Measurements from ENCODE around the gene ZNRF1. TPM values are rescaled to one million over a fixed set of nuclear protein-coding genes. Genes with fewer than 3 reads are reported as not detected.

ZNRF1 gene
- total and polyA plus RNA-seq, 2 of the 13 experiments (the other 11 are each of a cell fraction or from before 2014, with no cell fraction given) = 43.9 to 58.7 TPM

DNA sequence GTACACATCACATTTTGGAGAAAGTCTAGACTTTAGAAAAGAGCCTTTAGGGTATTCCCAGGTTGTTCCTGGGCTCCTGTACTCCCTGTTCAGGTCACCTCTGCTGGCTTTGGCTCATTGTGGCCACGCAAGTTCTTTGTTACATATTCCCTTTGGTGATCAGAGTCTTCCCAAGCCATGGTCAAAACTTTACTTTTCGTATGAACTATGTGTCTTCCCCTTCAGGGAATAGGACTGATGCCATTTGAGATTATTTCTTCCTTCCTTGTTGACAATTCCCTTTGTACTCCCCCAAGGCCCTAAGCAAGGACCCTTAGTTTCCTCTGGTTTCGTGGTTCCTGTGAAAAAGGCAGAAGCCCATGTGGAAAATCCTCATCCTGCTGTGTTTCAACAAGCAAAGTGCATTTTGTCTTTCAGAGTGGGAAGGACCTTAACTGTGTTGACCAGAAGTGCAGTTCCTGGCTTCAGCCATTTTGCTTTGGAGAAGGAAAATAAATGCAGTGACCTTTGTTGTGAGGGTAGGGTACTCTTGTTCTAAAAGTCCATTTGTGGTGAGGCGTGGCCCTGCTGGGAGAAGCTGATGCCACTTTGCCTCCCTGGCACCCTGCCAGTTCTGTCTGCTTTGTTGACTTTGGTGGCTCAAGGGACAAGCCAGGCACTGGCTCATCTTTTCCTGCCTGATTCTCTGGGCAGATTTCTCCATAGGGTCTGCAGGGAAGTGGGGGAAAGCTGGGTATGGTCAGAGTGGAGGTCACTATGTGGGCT, 55.1 kb downstream of the ZNRF1 start (continued):
- peak; percentile 12; the same call in 1 of the 2 replicates for TF ChIP-seq ZNF430 (CRISPR knock-in tag; IDR thresholded peaks at IDR 0.05)
- no peak for TF ChIP-seq ZNF484 (CRISPR knock-in tag; IDR thresholded peaks at IDR 0.05; ENCODE audit: borderline replicate concordance, low read depth)
- TF ChIP-seq NR2F1 (CRISPR knock-in tag; IDR thresholded peaks at IDR 0.05) = 0 out of 4 replicates have a peak, but pooled peaks of 1 of the 2 experiments have one; percentile 56
- TF ChIP-seq MLXIP (CRISPR knock-in tag; IDR thresholded peaks at IDR 0.05; ENCODE audit: borderline replicate concordance) = no peak
- TF ChIP-seq ZNF746 (CRISPR knock-in tag; IDR thresholded peaks at IDR 0.05) = no peak; the same call in 1 of the 2 replicates
- no peak for TF ChIP-seq FLYWCH1 (CRISPR knock-in tag; IDR thresholded peaks at IDR 0.05)
- 0 out of 2 replicates have a peak, but pooled peaks have one; percentile 40 for TF ChIP-seq SMYD3 (CRISPR knock-in tag; IDR thresholded peaks at IDR 0.05)
- TF ChIP-seq ZNF605 (CRISPR knock-in tag; IDR thresholded peaks at IDR 0.05) = no peak
- TF ChIP-seq, protein P1, sequence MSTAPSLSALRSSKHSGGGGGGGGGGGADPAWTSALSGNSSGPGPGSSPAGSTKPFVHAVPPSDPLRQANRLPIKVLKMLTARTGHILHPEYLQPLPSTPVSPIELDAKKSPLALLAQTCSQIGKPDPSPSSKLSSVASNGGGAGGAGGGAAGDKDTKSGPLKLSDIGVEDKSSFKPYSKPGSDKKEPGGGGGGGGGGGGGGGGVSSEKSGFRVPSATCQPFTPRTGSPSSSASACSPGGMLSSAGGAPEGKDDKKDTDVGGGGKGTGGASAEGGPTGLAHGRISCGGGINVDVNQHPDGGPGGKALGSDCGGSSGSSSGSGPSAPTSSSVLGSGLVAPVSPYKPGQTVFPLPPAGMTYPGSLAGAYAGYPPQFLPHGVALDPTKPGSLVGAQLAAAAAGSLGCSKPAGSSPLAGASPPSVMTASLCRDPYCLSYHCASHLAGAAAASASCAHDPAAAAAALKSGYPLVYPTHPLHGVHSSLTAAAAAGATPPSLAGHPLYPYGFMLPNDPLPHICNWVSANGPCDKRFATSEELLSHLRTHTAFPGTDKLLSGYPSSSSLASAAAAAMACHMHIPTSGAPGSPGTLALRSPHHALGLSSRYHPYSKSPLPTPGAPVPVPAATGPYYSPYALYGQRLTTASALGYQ (CRISPR knock-in tag; IDR thresholded peaks at IDR 0.05) = peak; percentile 82; the same call in 1 of the 2 replicates
- no peak for TF ChIP-seq ZNF776 (CRISPR knock-in tag; IDR thresholded peaks at IDR 0.05)
- TF ChIP-seq NFIC (IDR thresholded peaks at IDR 0.05; ENCODE audit: low read length) = peak; percentile 94
- no peak for TF ChIP-seq THAP8 (CRISPR knock-in tag; IDR thresholded peaks at IDR 0.05; ENCODE audit: borderline replicate concordance)
- TF ChIP-seq, protein P2, sequence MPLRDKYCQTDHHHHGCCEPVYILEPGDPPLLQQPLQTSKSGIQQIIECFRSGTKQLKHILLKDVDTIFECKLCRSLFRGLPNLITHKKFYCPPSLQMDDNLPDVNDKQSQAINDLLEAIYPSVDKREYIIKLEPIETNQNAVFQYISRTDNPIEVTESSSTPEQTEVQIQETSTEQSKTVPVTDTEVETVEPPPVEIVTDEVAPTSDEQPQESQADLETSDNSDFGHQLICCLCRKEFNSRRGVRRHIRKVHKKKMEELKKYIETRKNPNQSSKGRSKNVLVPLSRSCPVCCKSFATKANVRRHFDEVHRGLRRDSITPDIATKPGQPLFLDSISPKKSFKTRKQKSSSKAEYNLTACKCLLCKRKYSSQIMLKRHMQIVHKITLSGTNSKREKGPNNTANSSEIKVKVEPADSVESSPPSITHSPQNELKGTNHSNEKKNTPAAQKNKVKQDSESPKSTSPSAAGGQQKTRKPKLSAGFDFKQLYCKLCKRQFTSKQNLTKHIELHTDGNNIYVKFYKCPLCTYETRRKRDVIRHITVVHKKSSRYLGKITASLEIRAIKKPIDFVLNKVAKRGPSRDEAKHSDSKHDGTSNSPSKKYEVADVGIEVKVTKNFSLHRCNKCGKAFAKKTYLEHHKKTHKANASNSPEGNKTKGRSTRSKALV (CRISPR knock-in tag; IDR thresholded peaks at IDR 0.05) = no peak
- no peak for TF ChIP-seq KDM5A (IDR thresholded peaks at IDR 0.05; ENCODE audit: borderline replicate concordance, low read length)

All from HepG2 (cell line).